SK-N-SH treated with all-trans-retinoic acid at 6 μM for 48 hours (cell line): ENCODE results near the gene PNLIP.

Source experiments
- ATAC-seq: fragments of 200-7000 bp; cut with Tn5 transposase; 3 replicates; pipeline ENCODE4 v1.9.1; 2020; ENCODE audit warnings: mild to moderate bottlenecking, moderate library complexity
- ARNTL ChIP-seq: fragments of 450-650 bp; formaldehyde crosslinking; IDR thresholded peaks from 2 replicates; pipeline ENCODE4 v1.5.0; 2020; ENCODE audit warnings: low read depth, mild to moderate bottlenecking, moderate library complexity, borderline replicate concordance
- CREB5 ChIP-seq: fragments of 250-450 bp; sonication (Bioruptor Pico); IDR thresholded peaks from 2 replicates; pipeline ENCODE4 v1.5.1; 2020; ENCODE audit warnings: low read depth, mild to moderate bottlenecking, moderate library complexity
- CSDC2 ChIP-seq: fragments of 250-450 bp; sonication (Bioruptor Pico); IDR thresholded peaks from 2 replicates; pipeline ENCODE4 v1.5.0; 2020; ENCODE audit warnings: mild to moderate bottlenecking, moderate library complexity
- CSRNP3 ChIP-seq: fragments of 250-450 bp; sonication (Bioruptor Pico); IDR thresholded peaks from 2 replicates; pipeline ENCODE4 v1.5.1; 2021; ENCODE audit warnings: mild to moderate bottlenecking, moderate library complexity
- ESRRG ChIP-seq: fragments of 250-450 bp; sonication (Bioruptor Pico); IDR thresholded peaks from 2 replicates; pipeline ENCODE4 v1.6.1; 2021; ENCODE audit warnings: mild to moderate bottlenecking
- GLIS3 ChIP-seq: fragments of 250-450 bp; sonication (Bioruptor Pico); IDR thresholded peaks from 2 replicates; pipeline ENCODE4 v1.5.0; 2020; ENCODE audit warnings: mild to moderate bottlenecking, moderate library complexity
- ISL1 ChIP-seq: fragments of 250-450 bp; sonication (Bioruptor Pico); IDR thresholded peaks from 2 replicates; pipeline ENCODE4 v2.1.2; 2022; ENCODE audit warnings: mild to moderate bottlenecking, moderate library complexity
- OSR1 ChIP-seq: fragments of 250-450 bp; sonication (Bioruptor Pico); IDR thresholded peaks from 2 replicates; pipeline ENCODE4 v1.8.0; 2022; ENCODE audit warnings: moderate library complexity, mild to moderate bottlenecking, inconsistent platforms
- PATZ1 ChIP-seq: fragments of 250-450 bp; sonication (Bioruptor Pico); IDR thresholded peaks from 2 replicates; pipeline ENCODE4 v1.8.0; 2020; ENCODE audit warnings: mild to moderate bottlenecking, moderate library complexity, borderline replicate concordance
- POU6F1 ChIP-seq: fragments of 250-450 bp; sonication (Bioruptor Pico); IDR thresholded peaks from 2 replicates; pipeline ENCODE4 v1.8.0; 2021; ENCODE audit warnings: low read depth, mild to moderate bottlenecking, moderate library complexity, borderline replicate concordance
- SNAI2 ChIP-seq: fragments of 250-450 bp; sonication (Bioruptor Pico); IDR thresholded peaks from 2 replicates; pipeline ENCODE4 v1.5.0; 2020; ENCODE audit warnings: mild to moderate bottlenecking, moderate library complexity
- TCF4 ChIP-seq: fragments of 250-450 bp; sonication (Bioruptor Pico); IDR thresholded peaks from 2 replicates; pipeline ENCODE4 v1.8.0; 2021; ENCODE audit warnings: mild to moderate bottlenecking, moderate library complexity, borderline replicate concordance
- TOX ChIP-seq: fragments of 250-450 bp; sonication (Bioruptor Pico); IDR thresholded peaks from 2 replicates; pipeline ENCODE4 v1.8.0; 2021; ENCODE audit warnings: mild to moderate bottlenecking, moderate library complexity, borderline replicate concordance
- TSHZ2 ChIP-seq: fragments of 250-450 bp; sonication (Bioruptor Pico); IDR thresholded peaks from 2 replicates; pipeline ENCODE4 v1.5.0; 2020; ENCODE audit warnings: mild to moderate bottlenecking, moderate library complexity
- ZC3H10 ChIP-seq: fragments of 250-450 bp; sonication (Bioruptor Pico); IDR thresholded peaks from 2 replicates; pipeline ENCODE4 v1.5.1; 2021; ENCODE audit warnings: mild to moderate bottlenecking, moderate library complexity
- ZFP3 ChIP-seq: fragments of 250-450 bp; sonication (Bioruptor Pico); IDR thresholded peaks from 2 replicates; pipeline ENCODE4 v1.5.0; 2020; ENCODE audit warnings: mild to moderate bottlenecking, moderate library complexity
- ZFP30 ChIP-seq: fragments of 450-650 bp; formaldehyde crosslinking; IDR thresholded peaks from 2 replicates; pipeline ENCODE4 v1.5.0; 2022; ENCODE audit warnings: mild to moderate bottlenecking, moderate library complexity
- ZNF565 ChIP-seq: fragments of 450-650 bp; formaldehyde crosslinking; conservative IDR thresholded peaks from 2 replicates; pipeline ENCODE4 v1.5.0; 2020; ENCODE audit warnings: low read depth, mild to moderate bottlenecking, moderate library complexity
- ZNF70 ChIP-seq: fragments of 450-650 bp; formaldehyde crosslinking; IDR thresholded peaks from 2 replicates; pipeline ENCODE4 v1.5.0; 2020; ENCODE audit warnings: mild to moderate bottlenecking, moderate library complexity
- ZNF8 ChIP-seq: fragments of 450-650 bp; formaldehyde crosslinking; IDR thresholded peaks from 2 replicates; pipeline ENCODE4 v1.5.0; 2020; ENCODE audit warnings: mild to moderate bottlenecking, moderate library complexity

Gene PNLIP

GRCh38 chr10:116565534-116565933 lies 19.8 kb downstream of the PNLIP start (continued):
- no peak for TF ChIP-seq CREB5 (CRISPR knock-in tag)
- TF ChIP-seq, all 23 proteins: peak for 0

GRCh38 chr10:116566932-116567331 lies 21.2 kb downstream of the PNLIP start:
- ATAC-seq: no peak
- TF ChIP-seq ISL1 (CRISPR knock-in tag): no peak
- TF ChIP-seq PATZ1 (CRISPR knock-in tag): no peak
- no peak for TF ChIP-seq ZFP3 (CRISPR knock-in tag)
- TF ChIP-seq GLIS3 (CRISPR knock-in tag): no peak
- no peak for TF ChIP-seq SNAI2 (CRISPR knock-in tag)
- TF ChIP-seq ESRRG (CRISPR knock-in tag): no peak
- TF ChIP-seq TSHZ2 (CRISPR knock-in tag): no peak
- no peak for TF ChIP-seq OSR1 (CRISPR knock-in tag)

GRCh38 chr10:116567335-116567734 lies 21.6 kb downstream of the PNLIP start:
- no peak for ATAC-seq
- TF ChIP-seq ZFP30 (CRISPR knock-in tag): no peak
- no peak for TF ChIP-seq ZNF8 (CRISPR knock-in tag)
- TF ChIP-seq TOX (CRISPR knock-in tag): no peak
- TF ChIP-seq CREB5 (CRISPR knock-in tag): no peak
- no peak for TF ChIP-seq CSDC2 (CRISPR knock-in tag)
- TF ChIP-seq ISL1 (CRISPR knock-in tag): no peak
- TF ChIP-seq ARNTL (CRISPR knock-in tag): no peak
- TF ChIP-seq ZC3H10 (CRISPR knock-in tag): no peak
- no peak for TF ChIP-seq GLIS3 (CRISPR knock-in tag)
- no peak for TF ChIP-seq TCF4 (CRISPR knock-in tag)
- no peak for TF ChIP-seq SNAI2 (CRISPR knock-in tag)
- no peak for TF ChIP-seq PATZ1 (CRISPR knock-in tag)
- no peak for TF ChIP-seq TSHZ2 (CRISPR knock-in tag)
- TF ChIP-seq POU6F1 (CRISPR knock-in tag): no peak
- TF ChIP-seq ZNF565 (CRISPR knock-in tag): no peak
- TF ChIP-seq ESRRG (CRISPR knock-in tag): no peak
- no peak for TF ChIP-seq CSRNP3
- no peak for TF ChIP-seq ZNF70 (CRISPR knock-in tag)
- no peak for TF ChIP-seq OSR1 (CRISPR knock-in tag)
